ENCODE results near the gene ERCC6L. TPM values are rescaled to one million over a fixed set of nuclear protein-coding genes. Genes with fewer than 3 reads are reported as not detected.

The ERCC6L gene
- total RNA-seq, 4 donors from 2014 or later: 0.07 TPM; not detected in 3

GRCh38 chrX:72207366-72207765, 31.5 kb downstream of the ERCC6L start:
- Histone ChIP-seq H3K36me3 (no peaks in the 10 kb centered on the region), H3K27me3 (no peaks in the 10 kb centered on the region), H3K27ac (no peak overlapping the region), H3K4me1 (no peaks in the 10 kb centered on the region), H3K4me3 (no peak overlapping the region), H3K9me3 (no peaks in the 10 kb centered on the region)
- in situ Hi-C loops (cut with MboI; ENCODE audit: low sequenced_read_pairs in 4 of 4) (no loop called here), intact Hi-C loops (cut with DNase I; ENCODE audit: low total_unique reads) (no loop called here)
- TF ChIP-seq, protein P1, sequence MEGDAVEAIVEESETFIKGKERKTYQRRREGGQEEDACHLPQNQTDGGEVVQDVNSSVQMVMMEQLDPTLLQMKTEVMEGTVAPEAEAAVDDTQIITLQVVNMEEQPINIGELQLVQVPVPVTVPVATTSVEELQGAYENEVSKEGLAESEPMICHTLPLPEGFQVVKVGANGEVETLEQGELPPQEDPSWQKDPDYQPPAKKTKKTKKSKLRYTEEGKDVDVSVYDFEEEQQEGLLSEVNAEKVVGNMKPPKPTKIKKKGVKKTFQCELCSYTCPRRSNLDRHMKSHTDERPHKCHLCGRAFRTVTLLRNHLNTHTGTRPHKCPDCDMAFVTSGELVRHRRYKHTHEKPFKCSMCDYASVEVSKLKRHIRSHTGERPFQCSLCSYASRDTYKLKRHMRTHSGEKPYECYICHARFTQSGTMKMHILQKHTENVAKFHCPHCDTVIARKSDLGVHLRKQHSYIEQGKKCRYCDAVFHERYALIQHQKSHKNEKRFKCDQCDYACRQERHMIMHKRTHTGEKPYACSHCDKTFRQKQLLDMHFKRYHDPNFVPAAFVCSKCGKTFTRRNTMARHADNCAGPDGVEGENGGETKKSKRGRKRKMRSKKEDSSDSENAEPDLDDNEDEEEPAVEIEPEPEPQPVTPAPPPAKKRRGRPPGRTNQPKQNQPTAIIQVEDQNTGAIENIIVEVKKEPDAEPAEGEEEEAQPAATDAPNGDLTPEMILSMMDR (IDR thresholded peaks at IDR 0.05 in 4 of 5, conservative IDR thresholded peaks at IDR 0.05 in 1 of 5): no peak
- no peak for TF ChIP-seq POLR2A (IDR thresholded peaks at IDR 0.05)
- no peak for DNase-seq
- no peak for ATAC-seq

GRCh38 chrX:72205706-72206105, 33.1 kb downstream of the ERCC6L start:
- in situ Hi-C loops (cut with MboI; ENCODE audit: low sequenced_read_pairs in 4 of 4) (no loop called here), intact Hi-C loops (cut with DNase I; ENCODE audit: low total_unique reads) (no loop called here)
- Histone ChIP-seq H3K27ac (no peak overlapping the region), H3K4me1 (no peaks in the 10 kb centered on the region), H3K36me3 (no peaks in the 10 kb centered on the region), H3K27me3 (no peaks in the 10 kb centered on the region), H3K9me3 (no peaks in the 10 kb centered on the region), H3K4me3 (no peak overlapping the region)
- DNase-seq (no peak), ATAC-seq (no peak)
- no peak for TF ChIP-seq POLR2A (IDR thresholded peaks at IDR 0.05)
- TF ChIP-seq, protein P1 (IDR thresholded peaks at IDR 0.05 in 4 of 5, conservative IDR thresholded peaks at IDR 0.05 in 1 of 5): no peak

DNA sequence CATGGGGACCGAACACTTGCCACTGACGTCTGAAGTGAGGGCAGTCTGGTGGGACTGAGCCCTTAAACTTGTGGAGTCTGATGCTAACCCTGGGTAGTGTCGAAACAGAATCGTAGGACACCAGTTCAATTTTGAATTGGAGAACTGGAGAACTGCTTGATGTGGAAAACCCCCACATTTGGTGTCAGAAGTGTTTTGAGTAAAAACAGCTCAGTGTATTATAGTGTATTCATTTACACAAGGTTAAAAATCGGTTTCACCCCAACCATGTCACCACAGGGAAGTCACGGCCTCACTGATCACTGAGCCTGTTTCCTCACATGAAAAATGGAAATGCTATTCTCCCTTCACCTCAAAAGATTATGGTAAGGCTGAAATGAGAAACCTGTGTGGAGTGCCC, 35.4 kb downstream of the ERCC6L start:
- H3K27ac ChIP-seq: no peak overlapping the region
- no peak overlapping the region for H3K4me3 ChIP-seq
- ATAC-seq: no peak
- no peaks in the 10 kb centered on the region for H3K9me3 ChIP-seq
- H3K4me1 ChIP-seq: no peaks in the 10 kb centered on the region
- H3K27me3 ChIP-seq: no peaks in the 10 kb centered on the region
- no peak for DNase-seq
- H3K36me3 ChIP-seq: no peaks in the 10 kb centered on the region
- intact Hi-C loops (cut with DNase I; ENCODE audit: low total_unique reads): no loop called here
- TF ChIP-seq, protein P1 (IDR thresholded peaks at IDR 0.05 in 4 of 5, conservative IDR thresholded peaks at IDR 0.05 in 1 of 5): no peak
- no peak for TF ChIP-seq POLR2A (IDR thresholded peaks at IDR 0.05)
- in situ Hi-C loops (cut with MboI; ENCODE audit: low sequenced_read_pairs in 4 of 4): no loop called here

DNA sequence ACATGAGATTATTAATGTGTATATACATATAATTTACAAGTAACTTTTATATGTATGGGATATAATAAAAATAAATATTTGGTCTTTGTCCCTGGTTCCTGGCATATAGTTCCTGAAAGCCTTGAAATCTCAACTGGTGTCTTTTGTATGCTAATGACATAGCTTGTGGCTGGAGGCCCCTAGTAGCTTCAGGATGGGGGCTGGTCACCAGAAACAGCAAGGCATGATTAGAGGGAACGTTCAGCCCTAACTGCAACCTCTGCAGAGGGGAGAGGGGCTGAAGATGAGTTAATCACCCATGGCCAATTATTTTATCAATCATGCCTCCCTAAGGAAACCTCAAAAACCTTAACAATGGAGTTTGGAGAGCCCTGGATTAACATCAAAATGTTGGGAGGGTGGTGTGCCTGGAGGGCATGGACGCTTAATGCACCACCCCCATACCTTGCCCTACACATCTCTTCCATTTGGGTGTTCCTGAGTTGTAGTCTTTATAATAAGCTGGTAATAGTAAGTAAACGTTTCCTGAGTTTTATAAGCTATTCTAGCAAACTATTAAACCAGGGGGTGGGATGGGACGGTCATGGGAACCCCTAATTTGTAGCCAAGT, 35.9 kb downstream of the ERCC6L start:
- DNase-seq (no peak), ATAC-seq (no peak)
- TF ChIP-seq POLR2A (IDR thresholded peaks at IDR 0.05): no peak
- TF ChIP-seq, protein P1 (IDR thresholded peaks at IDR 0.05 in 4 of 5, conservative IDR thresholded peaks at IDR 0.05 in 1 of 5): no peak
- Histone ChIP-seq H3K27me3 (no peaks in the 10 kb centered on the region), H3K4me3 (no peak overlapping the region), H3K36me3 (no peaks in the 10 kb centered on the region), H3K9me3 (no peaks in the 10 kb centered on the region), H3K27ac (no peak overlapping the region), H3K4me1 (no peaks in the 10 kb centered on the region)
- intact Hi-C loops (cut with DNase I; ENCODE audit: low total_unique reads) (no loop called here), in situ Hi-C loops (cut with MboI; ENCODE audit: low sequenced_read_pairs in 4 of 4) (no loop called here)

All from gastrocnemius medialis (tissue), 4 donors.